ENCODE results near the gene RCN2.

Gene RCN2

DNA sequence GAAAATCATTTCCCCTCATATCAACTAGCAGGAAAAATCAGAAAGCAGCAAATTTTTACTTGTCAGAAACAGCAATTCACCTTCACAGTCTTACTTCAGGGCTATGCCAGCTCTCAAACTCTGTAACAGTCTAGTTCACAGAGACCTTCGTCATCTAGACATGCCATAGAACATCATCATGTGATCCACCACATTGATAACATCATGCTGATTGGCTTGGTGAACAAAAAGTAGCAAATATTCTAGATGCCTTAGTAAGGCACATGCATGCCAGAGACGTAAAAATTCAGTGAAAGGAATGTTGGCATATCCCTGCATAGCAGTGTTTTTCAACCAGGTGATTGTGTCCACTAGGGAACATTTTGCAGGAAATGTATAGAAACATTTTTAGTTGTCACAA is 17.8 kb upstream of the RCN2 start:
- TF ChIP-seq CTCF (IDR thresholded peaks at IDR 0.05; ENCODE audit: control insufficient read depth, insufficient read depth, low read depth, low read length, missing control alignments): no peak
- no peak for DNase-seq (ENCODE audit: low read depth)
- no peak overlapping the region for H3K4me3 ChIP-seq (ENCODE audit: control insufficient read depth, low read depth, low read length)

DNA sequence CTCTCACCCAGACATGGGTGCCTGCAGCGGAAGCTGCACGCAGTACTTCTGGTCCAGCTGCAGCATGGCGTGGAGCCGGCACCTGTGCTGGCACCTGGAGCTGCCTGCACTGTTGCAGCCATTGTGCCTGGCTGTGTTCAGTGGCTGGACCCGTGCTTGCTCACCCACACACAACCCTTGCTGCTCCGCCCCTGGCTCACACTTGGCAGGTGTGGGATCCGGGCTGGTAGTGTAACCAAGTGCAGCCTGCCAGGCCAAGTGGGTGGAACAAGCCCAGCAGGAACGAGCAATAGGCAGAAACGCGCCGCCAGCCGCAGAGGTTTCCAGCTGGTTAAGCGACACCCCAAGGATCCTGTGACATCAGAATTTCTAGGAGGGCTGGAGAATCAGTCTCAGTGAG is 15.2 kb upstream of the RCN2 start:
- H3K4me3 ChIP-seq (ENCODE audit: control insufficient read depth, low read depth, low read length): no peak overlapping the region
- no peak for TF ChIP-seq CTCF (IDR thresholded peaks at IDR 0.05; ENCODE audit: control insufficient read depth, insufficient read depth, low read depth, low read length, missing control alignments)
- no peak for DNase-seq (ENCODE audit: low read depth)

DNA sequence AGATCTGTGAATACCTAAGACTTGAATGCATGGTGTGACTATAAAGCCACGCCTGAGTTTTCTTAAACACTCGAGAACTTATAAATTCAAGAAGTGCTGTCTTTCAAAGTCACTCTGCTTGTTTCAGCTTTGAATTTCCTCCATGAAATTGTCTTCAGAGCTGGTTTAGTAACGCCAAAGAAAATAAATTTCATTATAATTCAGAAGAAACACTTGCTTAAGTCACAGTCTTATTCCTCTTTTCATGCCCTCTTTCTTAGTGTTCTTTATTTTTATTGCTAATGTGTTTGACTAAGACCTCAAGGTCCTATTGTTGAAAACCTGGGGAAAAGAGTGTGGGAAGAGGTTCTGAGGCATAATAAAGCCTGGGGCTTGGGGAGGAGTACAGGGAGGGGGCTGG is 3.3 kb upstream of the RCN2 start:
- no peak for DNase-seq (ENCODE audit: low read depth)

DNA sequence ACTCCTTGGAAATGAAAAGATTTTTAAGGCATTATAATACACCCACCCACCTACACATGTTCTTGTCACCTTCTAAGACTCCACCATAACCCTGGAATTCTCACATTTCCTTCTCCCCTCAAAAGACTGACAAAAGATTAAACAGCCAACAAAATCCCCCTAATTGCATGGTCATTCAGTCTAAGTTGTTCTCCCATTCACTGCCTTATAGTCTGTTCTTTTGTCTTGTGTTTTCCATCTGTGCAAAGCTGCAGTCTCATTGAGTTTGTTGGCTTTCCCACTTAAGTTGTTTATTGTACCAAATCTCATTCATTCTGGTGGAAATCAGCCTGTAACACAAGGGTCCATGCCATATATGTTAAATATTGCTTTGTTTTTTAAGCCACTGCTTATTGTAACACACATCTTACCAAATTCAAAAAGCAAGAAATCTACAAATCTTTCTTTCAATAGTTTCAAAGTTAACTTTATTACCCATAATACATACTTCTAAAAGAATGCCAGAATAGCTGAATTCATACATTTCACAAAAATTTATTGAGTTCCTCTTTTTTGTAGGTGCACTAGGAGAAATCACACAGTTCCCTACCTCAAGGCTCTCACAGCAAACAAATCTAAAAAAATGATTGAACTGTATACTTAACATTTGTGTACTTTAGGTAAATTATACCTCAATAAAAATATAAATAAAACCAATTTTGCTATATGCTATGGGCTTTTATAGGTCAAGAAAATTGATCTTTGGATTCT is 2.4 kb upstream of the RCN2 start:
- DNase-seq (ENCODE audit: low read depth): no peak
- no peak for TF ChIP-seq CTCF (IDR thresholded peaks at IDR 0.05; ENCODE audit: control insufficient read depth, insufficient read depth, low read depth, low read length, missing control alignments)
- no peak overlapping the region for H3K4me3 ChIP-seq (ENCODE audit: control insufficient read depth, low read depth, low read length)

More for the DNA sequence above, 3.3 kb upstream of the RCN2 start:
- H3K4me3 ChIP-seq (ENCODE audit: control insufficient read depth, low read depth, low read length): no peak overlapping the region
- TF ChIP-seq CTCF (IDR thresholded peaks at IDR 0.05; ENCODE audit: control insufficient read depth, insufficient read depth, low read depth, low read length, missing control alignments): no peak

- TF ChIP-seq CTCF (IDR thresholded peaks at IDR 0.05; ENCODE audit: control insufficient read depth, insufficient read depth, low read depth, low read length, missing control alignments): no peak
- H3K4me3 ChIP-seq (ENCODE audit: control insufficient read depth, low read depth, low read length): peak overlapping the region; percentile 90
- no peak for DNase-seq (ENCODE audit: low read depth)
Observed at GRCh38 chr15:76930831-76931396, 635 bp upstream of the RCN2 start.

DNA sequence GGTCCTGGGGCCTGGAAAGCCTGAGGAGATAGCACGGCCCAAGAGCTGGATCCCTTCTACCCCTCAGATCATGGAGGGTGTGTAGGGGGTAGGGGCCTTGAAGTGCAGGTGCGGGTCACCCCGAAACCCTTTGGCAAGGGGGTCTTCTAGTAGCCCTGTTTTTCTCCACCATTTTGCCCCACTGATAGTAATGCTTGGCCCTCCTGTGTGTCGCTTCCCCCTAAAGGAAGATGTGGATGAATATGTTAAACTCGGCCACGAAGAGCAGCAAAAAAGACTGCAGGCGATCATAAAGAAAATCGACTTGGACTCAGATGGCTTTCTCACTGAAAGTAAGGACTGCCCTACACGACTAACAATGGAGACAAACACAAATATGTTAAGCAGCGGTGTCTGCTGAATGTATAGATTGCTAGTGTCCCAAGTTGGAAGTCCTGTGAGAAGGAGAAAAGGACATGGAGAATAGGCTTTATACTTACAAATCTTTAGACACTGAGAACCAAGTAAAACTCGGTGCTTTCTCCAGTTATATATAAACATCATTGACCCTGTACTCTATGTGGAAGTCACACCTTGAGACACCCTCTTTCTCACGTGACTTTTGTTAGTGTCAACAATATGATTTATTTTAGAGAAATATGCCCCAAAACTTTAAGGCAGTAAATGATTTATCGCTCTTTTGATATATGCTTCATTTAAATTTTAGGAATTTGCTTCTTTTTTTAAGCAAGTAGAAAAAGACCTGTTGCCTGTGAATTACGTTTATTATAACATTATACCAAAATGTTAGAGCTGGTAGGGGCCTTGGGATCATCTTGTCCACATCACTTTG is 802 bp downstream of the RCN2 start:
- DNase-seq (ENCODE audit: low read depth): no peak
- H3K4me3 ChIP-seq (ENCODE audit: control insufficient read depth, low read depth, low read length): peak overlapping the region; percentile 90
- no peak for TF ChIP-seq CTCF (IDR thresholded peaks at IDR 0.05; ENCODE audit: control insufficient read depth, insufficient read depth, low read depth, low read length, missing control alignments)
